DND-41 (cell line): ENCODE results near the gene GPATCH8.

Experiments
- CTCF ChIP-seq: IDR thresholded peaks from 2 replicates; pipeline ENCODE4 v1.5.1; 2012; ENCODE audit warnings: borderline replicate concordance, low read length, moderate library complexity, mild to moderate bottlenecking; ENCODE audit not compliant: poor library complexity, severe bottlenecking; ENCODE audit errors: extremely low read depth
- EZH2 ChIP-seq: IDR thresholded peaks from 3 replicates; pipeline ENCODE4 v1.6.1; 2012; ENCODE audit warnings: borderline replicate concordance, low read depth, mild to moderate bottlenecking, moderate library complexity, low read length, inconsistent platforms; ENCODE audit not compliant: severe bottlenecking

GRCh38 chr17:44386182-44386525, 117.1 kb downstream of the GPATCH8 start:
- TF ChIP-seq CTCF (no peak), EZH2 (no peak)
